HG03280 (cell line): Measurements from ENCODE around the gene CCDC85A.
"Not testable (repeated sequence)": the region's sequence is repeated elsewhere in the genome, so short reads cannot be mapped to it uniquely, and the experiment has no call there.

ENCODE experiments used
- ATAC-seq: cut with Tn5 transposase; IDR thresholded peaks from one replicate; pipeline ENCODE4 v1.9.1; 2021; ENCODE audit warnings: mild to moderate bottlenecking, moderate library complexity; ENCODE audit not compliant: unreplicated experiment

CCDC85A gene

DNA sequence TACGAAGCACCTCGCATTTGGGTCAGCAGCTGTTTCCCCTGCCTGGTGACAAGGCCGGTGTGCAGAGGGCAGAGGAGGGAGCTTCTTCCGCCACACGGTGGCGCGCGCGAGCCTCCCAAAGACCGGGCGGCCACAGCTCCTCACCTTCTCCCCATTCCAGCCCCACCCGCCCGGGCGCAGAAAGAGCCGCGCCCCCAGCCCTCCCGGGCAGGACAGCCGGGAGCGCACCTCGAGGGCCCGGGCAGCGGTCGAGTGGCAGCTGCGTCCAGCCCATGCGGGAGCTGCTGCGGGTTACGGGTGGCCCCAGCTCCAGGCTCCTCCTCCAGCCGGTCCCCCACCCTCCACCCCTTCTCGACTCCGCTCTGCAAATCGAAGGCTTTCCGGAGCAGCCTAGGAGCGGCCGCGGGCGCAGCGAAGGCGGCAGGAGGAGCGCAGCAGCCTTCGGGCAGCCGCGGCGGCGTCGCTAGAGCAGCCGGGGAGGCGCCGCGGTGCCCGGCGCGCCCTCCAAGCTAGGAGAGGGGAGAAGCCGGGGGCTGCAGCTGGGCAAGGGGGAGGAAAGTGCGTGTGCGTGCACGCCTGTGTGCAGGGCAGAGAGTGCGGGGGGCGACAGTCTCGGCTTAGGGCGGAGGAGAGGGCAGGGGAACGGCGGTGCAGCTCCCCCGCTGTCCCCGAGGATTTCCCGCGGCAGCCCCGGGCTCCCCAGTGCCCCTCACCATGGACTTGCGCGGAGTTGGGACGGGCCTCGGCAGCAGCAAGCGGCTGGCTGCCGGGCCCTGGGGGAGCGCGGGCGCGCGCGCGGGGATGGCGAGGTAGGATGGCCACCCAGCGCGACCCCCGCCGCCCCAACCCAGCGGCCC is at the start of gene CCDC85A:
TSS of gene CCDC85A (plus strand) at position 348 of the 857 bp plus-strand sequence. CDS start 635 bp downstream, outside the sequence.
- peak; percentile 97 for ATAC-seq

DNA sequence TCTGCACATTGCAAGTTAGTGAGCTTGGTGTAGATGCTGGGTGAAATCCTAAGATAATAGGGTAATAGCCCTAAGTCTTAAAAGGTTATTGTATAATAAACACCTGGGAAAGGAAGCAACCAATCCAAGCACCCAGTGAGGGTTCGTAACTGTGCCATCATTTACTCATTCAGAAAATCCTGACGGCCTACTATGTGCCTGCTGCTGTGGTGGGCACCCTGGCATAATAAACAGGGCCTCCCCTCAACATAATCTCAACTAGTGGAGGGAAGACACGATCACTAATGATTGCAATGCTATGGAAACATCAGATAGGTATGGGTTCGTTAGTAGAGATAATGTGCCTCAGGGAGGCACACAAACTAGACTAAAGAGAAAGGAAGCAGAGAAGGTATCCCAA is 48.9 kb upstream of the CCDC85A start:
- ATAC-seq: no peak

DNA sequence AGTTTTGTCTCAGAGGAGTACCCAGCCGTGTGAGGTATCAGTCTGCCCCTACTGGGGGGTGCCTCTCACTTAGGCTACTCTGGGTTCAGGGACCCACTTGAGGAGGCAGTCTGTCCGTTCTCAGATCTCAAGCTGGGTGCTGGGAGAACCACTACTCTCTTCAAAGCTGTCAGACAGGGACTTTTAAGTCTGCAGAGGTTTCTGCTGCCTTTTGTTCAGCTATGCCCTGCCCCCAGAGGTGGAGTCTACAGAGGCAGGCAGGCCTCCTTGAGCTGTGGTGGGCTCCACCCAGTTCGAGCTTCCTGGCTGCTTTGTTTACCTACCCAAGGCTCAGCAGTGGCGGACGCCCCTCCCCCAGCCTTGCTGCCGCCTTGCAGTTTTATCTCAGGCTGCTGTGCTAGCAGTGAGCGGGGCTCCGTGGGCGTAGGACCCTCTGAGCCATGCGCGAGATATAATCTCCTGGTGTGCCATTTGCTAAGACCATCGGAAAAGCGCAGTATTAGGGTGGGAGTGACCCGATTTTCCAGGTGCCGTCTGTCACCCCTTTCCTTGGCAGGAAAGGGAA is 41.2 kb upstream of the CCDC85A start:
- not testable (repeated sequence) for ATAC-seq

DNA sequence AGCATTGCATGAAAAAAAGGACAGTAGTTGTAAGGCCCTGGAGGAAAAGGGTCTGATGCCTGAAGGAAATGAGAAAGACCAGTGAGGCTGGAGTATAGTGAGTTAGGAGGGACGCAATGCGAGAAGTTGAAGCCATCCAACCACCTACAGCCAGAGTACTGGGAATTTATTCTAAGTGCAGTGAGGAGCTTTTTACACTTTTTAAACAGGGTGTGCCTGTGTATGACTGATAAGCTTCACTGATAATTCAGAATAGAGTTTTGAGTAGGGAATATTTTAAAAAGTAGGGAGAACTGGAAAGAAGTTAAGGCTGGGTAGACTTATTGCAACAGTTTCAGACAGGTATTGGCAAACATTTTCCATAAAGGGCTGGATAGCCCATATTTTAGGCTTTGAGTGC is 35.9 kb upstream of the CCDC85A start:
- ATAC-seq: no peak

DNA sequence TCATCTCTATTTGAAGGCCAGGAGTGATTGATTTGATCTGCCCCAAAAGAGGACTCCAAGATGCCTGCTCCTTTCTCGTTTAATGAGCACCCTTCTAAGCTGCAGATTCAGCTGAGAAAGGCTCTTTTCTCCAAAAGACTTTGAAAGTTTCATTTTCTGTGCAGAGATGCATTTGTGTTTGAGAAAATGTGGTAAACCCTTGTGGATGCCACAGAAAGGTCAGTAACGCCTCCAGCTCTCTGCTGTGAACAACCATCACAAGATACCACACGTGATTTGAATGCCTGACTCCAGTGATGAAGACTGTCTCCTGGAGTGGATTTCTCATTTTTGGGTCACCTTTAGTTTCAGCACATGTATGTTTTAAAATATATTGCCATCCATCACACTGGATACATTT is 35.0 kb upstream of the CCDC85A start:
- no peak for ATAC-seq

DNA sequence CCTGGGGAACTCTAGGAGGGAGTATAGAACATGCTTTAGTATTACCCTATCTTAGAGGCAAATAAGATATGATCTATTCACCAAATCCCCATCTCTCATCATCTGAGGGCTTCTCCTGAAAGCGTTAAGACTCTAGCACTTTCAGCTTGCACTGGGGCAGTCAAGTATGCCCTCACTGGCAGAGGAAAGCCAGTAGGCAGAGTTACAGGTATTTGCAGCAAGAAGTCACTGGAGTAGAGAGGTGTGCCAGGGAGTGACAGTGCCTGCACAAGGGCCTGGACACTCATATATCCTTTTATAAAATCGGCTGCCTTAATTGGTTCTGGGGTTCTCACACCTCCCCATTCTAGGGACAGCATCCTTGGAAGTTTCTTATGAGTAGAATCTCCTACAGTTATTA is 31.9 kb upstream of the CCDC85A start:
- no peak for ATAC-seq

DNA sequence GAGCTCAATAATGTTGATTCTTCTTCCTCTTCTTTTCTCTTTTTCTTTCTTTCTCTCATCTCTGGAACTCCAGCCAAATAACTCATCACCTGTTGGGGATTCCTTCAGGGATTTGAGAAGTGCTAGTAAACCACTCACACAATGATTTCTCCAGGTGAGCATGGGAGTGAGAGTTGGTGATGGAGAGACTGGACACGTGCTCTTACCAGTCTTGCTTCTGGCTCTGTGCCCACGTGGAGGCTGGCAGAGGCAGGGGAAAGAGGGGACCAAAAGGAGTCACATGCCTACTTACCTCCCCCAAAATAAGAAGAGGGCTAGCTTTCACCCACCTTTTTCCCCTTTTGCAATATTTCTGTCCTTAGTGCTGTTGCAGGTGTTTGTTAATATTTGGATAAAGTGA is 28.6 kb upstream of the CCDC85A start:
- ATAC-seq: no peak

DNA sequence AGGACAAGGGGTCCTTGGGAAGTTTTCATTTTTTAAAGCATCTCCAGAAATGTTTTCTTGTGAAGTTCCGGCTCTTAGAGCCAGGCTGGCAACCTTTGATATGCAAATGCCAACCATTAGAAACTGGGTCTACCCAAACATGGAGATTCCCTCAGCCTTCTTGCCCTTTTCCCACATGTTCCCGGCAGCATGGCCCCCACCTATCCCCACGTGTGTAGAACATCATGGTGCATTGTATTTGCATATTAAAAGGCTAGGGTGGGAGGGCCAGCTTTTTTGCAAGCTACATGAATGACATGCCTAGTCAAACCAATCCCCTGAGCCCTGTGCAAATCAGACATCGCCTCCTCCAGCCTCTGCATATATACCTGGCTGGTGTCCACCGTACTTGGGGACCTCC is 23.9 kb upstream of the CCDC85A start:
- ATAC-seq: not testable (repeated sequence)

DNA sequence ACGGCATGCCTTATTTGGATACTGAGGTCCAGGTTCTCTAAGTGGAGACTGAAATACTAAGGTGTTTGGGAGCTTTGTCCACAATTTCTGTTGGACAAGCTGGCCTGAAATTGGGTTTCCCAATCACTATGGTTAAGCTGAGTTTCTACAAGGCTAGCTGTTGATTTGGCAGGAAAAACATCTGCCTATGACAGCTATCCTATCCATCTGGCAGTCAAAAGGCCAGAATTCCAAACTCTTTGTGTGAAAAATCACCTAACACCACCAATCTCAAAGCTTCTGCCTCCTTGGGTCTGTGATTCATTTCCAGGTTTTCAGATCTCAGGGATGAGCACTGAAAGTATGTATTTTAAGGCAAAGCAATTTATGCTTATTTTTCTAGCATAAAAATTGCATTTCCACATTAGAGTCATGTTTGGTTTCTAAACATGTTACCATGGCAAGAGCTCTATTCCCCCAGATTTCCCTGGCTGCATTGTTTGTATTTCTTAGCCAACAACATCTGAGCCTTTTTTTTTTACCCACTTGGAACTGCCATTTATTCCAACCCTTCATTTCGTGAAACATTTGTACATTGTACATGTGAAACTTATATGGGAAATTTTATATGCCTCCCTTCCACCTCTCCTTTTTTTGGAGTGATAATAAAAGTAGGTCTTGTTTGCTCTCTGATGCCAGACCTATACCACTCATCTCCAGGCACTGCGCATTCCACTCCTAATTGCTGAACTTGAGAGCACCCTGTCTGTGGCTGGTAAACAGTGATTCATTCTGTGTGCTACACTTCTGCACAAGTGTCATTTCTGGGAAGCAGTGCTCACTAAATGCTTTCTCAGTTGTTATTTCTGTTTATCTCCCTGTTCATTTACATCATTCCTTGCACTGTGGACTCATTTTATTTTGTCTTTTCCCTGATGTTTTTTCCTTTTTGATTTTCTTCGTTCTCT is 15.9 kb upstream of the CCDC85A start:
- ATAC-seq: no peak

DNA sequence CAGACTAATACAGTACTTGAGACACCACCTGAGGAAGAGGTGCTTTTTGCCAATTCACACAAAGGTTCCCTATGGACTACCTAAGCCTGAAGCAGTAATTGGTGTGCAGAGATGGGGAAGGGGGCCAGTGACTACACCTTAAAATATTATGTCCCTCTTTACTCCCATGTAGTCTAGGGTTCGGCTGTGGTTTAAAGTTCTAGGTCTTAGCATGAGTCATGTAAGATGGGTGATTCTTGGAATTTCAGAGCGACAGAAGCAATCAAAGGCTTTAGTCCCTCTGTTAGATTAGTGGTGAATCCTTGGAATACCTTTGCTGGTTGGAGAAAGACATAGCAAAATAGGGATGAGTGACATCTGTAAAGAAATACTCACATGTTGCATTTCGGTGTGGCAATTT is 14.3 kb upstream of the CCDC85A start:
- ATAC-seq: no peak

DNA sequence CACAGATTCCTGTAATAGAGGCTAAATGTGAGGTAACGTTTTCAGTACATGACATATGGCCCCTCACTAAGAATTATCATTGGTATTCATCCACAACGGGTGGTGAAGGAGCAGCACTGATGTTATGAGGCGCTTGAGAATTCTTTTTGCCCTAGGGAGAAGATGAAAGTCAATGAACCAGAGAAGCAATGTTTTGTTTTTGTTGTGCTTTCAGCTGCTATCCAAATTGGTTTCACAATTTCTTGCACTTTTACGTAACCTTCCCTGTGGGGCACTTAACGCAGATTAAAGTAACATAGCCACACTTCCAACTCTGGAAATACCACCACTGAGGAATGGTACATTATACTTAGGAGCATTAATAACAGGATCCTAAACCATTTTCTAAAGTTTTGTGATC is 13.3 kb upstream of the CCDC85A start:
- no peak for ATAC-seq

DNA sequence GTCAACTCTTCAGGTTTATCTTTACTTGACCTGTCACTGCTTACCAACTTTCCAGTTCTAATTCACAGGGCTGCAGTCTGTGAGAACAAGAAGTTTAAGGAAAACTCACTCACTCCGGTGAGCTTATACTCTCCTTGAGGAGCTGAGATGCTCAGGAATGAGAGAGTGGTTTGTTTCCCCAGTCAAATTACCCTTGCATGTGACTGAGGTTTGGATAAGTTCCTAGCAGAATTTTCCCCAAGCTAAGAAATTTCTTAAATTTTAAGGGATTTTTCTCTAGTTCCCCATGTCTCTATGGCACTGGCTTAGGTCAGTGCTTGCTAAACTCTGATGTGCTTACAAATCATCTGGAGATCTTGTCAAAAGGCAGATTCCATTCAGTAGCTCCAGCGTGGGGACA is 12.8 kb upstream of the CCDC85A start:
- no peak for ATAC-seq

DNA sequence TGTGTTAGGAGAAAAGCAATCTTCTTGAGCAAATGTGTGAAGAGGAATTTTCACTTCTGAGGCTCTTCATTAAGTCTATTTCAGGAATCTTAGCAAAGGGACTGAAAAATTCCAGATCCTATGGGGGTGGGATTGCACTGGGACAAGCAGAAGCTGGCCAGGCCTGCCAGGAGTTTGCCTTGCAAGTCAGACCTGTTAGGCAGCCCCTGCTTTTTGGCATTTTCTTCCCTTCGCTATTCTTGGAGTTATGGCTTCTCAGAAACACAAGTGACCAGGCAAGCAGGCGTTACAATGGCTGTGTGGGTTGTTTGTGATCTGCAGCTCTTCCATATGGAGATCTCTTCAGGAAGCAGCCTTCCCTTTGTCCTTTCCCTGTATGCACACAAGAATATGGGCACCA is 8.0 kb upstream of the CCDC85A start:
- no peak for ATAC-seq

DNA sequence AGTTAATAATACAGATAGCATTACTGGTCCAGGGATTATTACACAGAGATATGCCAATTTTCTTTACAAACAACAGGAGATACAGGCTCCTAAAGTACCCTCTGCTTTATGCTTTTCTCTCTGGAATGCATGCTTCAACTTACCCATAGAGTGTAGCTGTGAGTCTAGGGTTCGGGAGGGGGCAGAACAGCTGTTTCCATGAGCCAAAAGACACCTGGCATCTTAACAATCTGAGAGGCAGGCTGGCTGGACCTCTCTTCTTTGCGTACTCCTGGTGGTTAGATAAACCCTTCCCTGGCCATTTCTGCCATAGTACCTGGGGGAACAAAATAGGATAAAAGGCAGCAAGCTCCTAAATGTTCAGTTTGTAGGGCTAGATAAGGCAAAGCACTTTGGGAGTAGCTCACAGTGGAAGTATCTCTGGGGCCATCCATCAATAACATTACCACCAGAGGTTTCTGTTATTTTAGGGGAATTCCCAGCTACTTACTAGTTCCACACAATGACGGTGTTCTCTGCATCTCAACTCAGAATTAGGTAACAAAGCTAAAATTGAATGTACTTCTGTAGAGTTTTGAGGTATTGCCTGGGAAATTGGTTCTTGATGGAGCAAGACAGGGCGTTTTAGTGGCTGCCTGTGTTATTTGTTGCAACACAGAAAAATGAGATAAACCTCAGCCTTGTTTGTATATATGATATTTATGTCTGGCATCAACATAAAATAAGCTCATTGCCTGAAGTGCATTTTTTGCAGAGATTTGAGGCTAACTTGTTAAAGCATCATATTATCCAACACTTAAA is 6.2 kb upstream of the CCDC85A start:
- no peak for ATAC-seq

DNA sequence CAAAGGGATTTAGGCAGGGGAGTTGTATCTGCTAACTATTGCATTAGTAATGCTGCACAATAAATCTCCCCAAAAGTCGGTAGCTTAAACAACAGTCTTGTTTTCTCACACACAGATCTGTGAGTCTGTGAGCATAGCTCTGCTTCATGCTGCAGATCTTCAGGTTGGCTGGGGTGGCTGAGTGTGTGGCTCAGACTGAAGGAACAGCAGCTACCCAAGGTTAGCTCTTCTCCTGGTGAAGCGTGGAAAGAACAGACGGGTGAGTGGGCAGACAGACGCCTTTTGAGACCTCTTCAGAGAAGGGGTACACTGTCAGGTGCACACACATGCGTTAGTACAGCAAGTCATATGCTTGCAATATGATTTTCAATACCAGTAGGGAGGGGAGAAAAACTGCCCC is 3.9 kb upstream of the CCDC85A start:
- ATAC-seq: no peak

DNA sequence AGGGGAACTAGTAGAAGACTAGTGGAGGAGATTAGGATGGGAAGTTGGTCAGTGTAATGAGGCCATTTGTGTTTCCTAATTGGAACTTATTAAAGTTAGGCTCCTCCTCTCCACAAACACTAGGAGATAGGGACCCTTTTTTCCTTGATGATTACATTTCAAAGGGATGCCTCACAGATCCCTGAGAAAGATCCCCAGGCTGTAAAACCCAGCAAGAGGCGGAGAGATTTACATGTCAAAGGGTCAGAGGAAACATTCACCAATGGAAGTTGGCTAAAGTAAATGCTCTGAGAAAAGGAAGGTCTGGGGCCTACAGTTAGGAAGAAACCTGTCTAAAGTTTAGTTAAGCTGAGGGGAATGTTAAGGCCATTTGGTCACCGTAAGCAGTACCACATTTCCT is 1.4 kb upstream of the CCDC85A start:
- ATAC-seq: no peak

DNA sequence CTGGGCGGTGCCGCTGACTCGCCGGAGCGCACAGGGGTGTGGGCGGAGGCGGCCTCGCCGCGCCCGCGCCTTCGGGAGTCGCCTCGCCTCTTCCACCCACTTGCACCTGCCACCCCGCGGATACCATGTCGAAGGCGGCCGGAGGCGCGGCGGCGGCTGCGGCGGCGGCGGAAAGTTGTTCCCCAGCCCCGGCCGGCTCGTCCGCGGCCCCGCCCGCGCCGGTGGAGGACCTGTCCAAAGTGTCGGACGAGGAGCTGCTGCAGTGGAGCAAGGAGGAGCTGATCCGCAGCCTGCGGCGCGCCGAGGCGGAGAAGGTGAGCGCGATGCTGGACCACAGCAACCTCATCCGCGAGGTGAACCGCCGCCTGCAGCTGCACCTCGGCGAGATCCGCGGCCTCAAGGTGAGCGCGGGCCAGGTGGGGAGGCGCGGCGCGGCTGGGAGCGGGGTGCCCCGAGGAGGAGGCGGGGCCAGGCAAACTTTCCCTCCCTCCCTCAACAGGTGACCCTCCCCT is 766 bp downstream of the CCDC85A start:
- no peak for ATAC-seq

DNA sequence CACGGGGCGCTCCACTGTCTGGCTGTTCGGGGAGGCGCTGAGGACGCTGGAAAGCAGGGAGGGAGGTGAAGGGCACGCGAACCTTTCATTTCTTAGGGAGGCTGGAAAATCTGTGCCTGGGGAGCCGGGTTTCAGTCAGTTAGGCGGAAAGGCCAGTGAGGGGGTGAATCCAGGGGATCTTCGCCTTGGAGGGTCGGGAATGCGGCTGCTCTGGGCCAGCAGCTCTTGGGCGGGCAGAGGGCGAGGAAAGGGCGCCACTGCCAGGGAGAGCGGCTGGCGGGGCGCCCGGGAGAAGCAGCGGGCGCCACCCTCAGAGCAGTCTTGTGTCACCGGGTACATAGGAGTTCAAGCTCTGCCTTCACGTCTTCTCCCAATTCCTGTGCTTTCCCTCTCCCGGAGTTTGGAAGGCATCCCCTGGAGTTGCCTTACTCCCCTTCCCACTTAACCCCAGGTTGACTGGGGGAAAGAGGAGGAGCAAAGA is 1.4 kb downstream of the CCDC85A start:
- no peak for ATAC-seq

DNA sequence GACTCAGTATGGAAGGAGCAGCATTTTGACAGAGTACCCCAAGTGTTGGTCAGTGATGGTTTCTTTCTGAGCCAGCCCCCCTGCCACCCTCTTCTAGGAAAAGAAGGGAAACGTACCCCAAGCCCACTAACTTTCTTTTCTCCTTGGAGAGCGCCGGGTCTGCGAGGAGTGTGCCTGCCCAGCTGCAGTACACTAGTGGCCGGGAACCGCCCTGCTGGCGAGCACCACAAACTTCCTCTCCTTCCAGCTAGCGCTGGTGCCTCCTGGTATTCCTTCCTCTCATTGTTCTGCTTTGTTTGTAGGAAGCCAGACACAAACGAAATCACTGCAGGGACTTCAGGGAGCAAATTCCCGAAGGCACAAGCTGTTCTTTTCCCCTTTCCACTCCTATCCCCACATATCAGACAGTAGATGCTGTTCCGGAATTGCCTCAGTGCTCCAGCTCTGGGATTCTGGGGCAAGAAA is 1.8 kb downstream of the CCDC85A start:
- no peak for ATAC-seq

DNA sequence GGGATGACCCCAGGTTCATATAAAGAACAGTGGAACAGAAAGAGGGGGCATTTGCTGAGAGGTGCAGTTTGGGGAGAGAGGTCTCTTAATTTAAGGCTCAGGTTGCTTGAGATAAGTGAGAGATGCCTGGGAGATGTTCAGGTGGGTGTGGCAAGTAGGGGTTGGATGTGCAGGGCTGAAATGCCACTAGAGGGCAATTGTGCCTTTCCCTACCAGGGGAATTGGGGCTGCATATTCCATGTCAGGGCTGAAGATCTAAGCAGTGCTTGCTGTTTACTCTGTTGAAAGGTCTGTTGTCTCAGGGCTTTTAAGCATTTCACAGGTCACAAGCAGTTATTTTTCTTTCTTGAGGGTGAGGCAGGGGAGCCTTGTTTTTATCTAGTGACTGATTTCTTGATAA is 7.8 kb downstream of the CCDC85A start:
- ATAC-seq: no peak
